Globus pallidus (tissue), 1 donor: ENCODE measurements around the gene CNNM1.

ENCODE experiments used
- DNase-seq: peaks from one replicate; pipeline ENCODE4 v3.0.0-alpha.2; 2015; ENCODE audit warnings: low spot score

CNNM1 gene

GRCh38 chr10:99374526-99374925 is 45.4 kb downstream of the CNNM1 start:
- no peak for DNase-seq

- DNase-seq = no peak
Measured at GRCh38 chr10:99374972-99375371, 45.8 kb downstream of the CNNM1 start.

GRCh38 chr10:99375426-99375825 is 46.3 kb downstream of the CNNM1 start:
- DNase-seq = no peak

- DNase-seq = no peak
Measured at GRCh38 chr10:99382176-99382575, 53.0 kb downstream of the CNNM1 start.

GRCh38 chr10:99387071-99387470 is 57.9 kb downstream of the CNNM1 start:
- no peak for DNase-seq

- DNase-seq = no peak
Measured at GRCh38 chr10:99387541-99387940, 58.4 kb downstream of the CNNM1 start.

- no peak for DNase-seq
Measured at GRCh38 chr10:99389729-99390480, 60.7 kb downstream of the CNNM1 start.

GRCh38 chr10:99391346-99391745 is 62.2 kb downstream of the CNNM1 start:
- DNase-seq = no peak

GRCh38 chr10:99393036-99393435 is 63.9 kb downstream of the CNNM1 start:
- no peak for DNase-seq

- no peak for DNase-seq
Measured at GRCh38 chr10:99393683-99394082, 64.5 kb downstream of the CNNM1 start.

GRCh38 chr10:99394256-99394655 is 65.1 kb downstream of the CNNM1 start:
- no peak for DNase-seq

- no peak for DNase-seq
Measured at GRCh38 chr10:99394761-99395386, 65.7 kb downstream of the CNNM1 start.

- peak; percentile 54 for DNase-seq
Measured at GRCh38 chr10:99395750-99396445, 66.7 kb downstream of the CNNM1 start.

GRCh38 chr10:99396471-99396870 is 67.3 kb downstream of the CNNM1 start:
- DNase-seq = no peak

- DNase-seq = no peak
Measured at GRCh38 chr10:99399664-99400063, 70.5 kb downstream of the CNNM1 start.

GRCh38 chr10:99403674-99404073 is 74.5 kb downstream of the CNNM1 start:
- DNase-seq = no peak

- no peak for DNase-seq
Measured at GRCh38 chr10:99406149-99406548, 77.0 kb downstream of the CNNM1 start.

- no peak for DNase-seq
Measured at GRCh38 chr10:99410146-99410545, 81.0 kb downstream of the CNNM1 start.

- DNase-seq = no peak
Measured at GRCh38 chr10:99410876-99411275, 81.7 kb downstream of the CNNM1 start.

GRCh38 chr10:99411546-99411945 is 82.4 kb downstream of the CNNM1 start:
- DNase-seq = no peak

GRCh38 chr10:99412099-99412498 is 82.9 kb downstream of the CNNM1 start:
- DNase-seq = no peak

GRCh38 chr10:99418910-99419624 is 89.9 kb downstream of the CNNM1 start:
- DNase-seq = no peak

- DNase-seq = no peak
Measured at GRCh38 chr10:99419688-99420087, 90.5 kb downstream of the CNNM1 start.
